GM23338 (cell line): ENCODE data around the gene TPX2. TPM values are rescaled to one million over a fixed set of nuclear protein-coding genes. Genes with fewer than 3 reads are reported as not detected.

Experiments used
- ATAC-seq: fragments of 200-7000 bp; cut with Tn5 transposase; 3 replicates; pipeline ENCODE4 v1.9.1; 2020
- DNase-seq: peaks from one replicate; pipeline ENCODE4 v3.0.0-alpha.2; 2015; ENCODE audit warnings: low spot score
- H2AFZ ChIP-seq: fragments of 200-600 bp; sonication (generic); 2 replicates; pipeline ENCODE4 v1.8.0; 2016; ENCODE audit warnings: antibody characterized with exemption, mild to moderate bottlenecking, moderate library complexity
- H3F3A ChIP-seq: fragments of 200-600 bp; sonication (generic); replicated peaks from 2 replicates; pipeline ENCODE4 v1.8.0; 2017; ENCODE audit warnings: antibody characterized with exemption, mixed run types, low read depth
- H3K27ac ChIP-seq: fragments of 200-600 bp; sonication (generic); 2 replicates; pipeline ENCODE4 v1.6.1; 2016; ENCODE audit warnings: low read depth
- H3K27me3 ChIP-seq: fragments of 200-600 bp; sonication (generic); 2 replicates; pipeline ENCODE4 v1.8.0; 2016; ENCODE audit warnings: mild to moderate bottlenecking, mixed run types, moderate library complexity; ENCODE audit not compliant: insufficient read depth
- H3K36me3 ChIP-seq: fragments of 200-600 bp; sonication (generic); 2 replicates; pipeline ENCODE4 v1.8.0; 2016; ENCODE audit warnings: mild to moderate bottlenecking; ENCODE audit not compliant: insufficient read depth
- H3K4me1 ChIP-seq: fragments of 200-600 bp; sonication (generic); 2 replicates; pipeline ENCODE4 v1.8.0; 2016; ENCODE audit warnings: mild to moderate bottlenecking, moderate library complexity; ENCODE audit not compliant: insufficient read depth
- H3K4me2 ChIP-seq: fragments of 200-600 bp; sonication (generic); 2 replicates; pipeline ENCODE4 v1.7.1; 2017; ENCODE audit warnings: mixed run types
- H3K4me3 ChIP-seq: fragments of 200-600 bp; sonication (generic); 2 replicates; pipeline ENCODE4 v1.6.1; 2016; ENCODE audit warnings: mixed run types
- H3K79me2 ChIP-seq: fragments of 200-600 bp; sonication (generic); replicated peaks from 2 replicates; pipeline ENCODE4 v1.8.0; 2017; ENCODE audit warnings: mild to moderate bottlenecking; ENCODE audit not compliant: insufficient read depth
- H3K9me2 ChIP-seq: fragments of 200-600 bp; sonication (generic); 2 replicates; pipeline ENCODE4 v1.8.0; 2017; ENCODE audit not compliant: insufficient read depth
- H4K20me1 ChIP-seq: fragments of 200-600 bp; sonication (generic); replicated peaks from 2 replicates; pipeline ENCODE4 v1.8.0; 2017; ENCODE audit warnings: mild to moderate bottlenecking; ENCODE audit not compliant: insufficient read depth
- H3K27ac Mint-ChIP-seq: 2 replicates; pipeline ENCODE4 v1.8.0; 2020; ENCODE audit warnings: inconsistent platforms, mild to moderate bottlenecking, moderate library complexity, mixed read lengths
- H3K27me3 Mint-ChIP-seq: 3 replicates; pipeline ENCODE4 v1.8.0; 2022; ENCODE audit warnings: low read depth, mild to moderate bottlenecking, moderate library complexity, mixed read lengths, inconsistent platforms; ENCODE audit not compliant: insufficient read depth, poor library complexity
- H3K36me3 Mint-ChIP-seq: 3 replicates; pipeline ENCODE4 v1.8.0; 2021; ENCODE audit warnings: low read depth, mild to moderate bottlenecking, inconsistent platforms, moderate library complexity, mixed read lengths
- H3K4me1 Mint-ChIP-seq: 3 replicates; pipeline ENCODE4 v1.8.0; 2020; ENCODE audit warnings: mild to moderate bottlenecking, inconsistent platforms, mixed read lengths
- H3K4me3 Mint-ChIP-seq: 3 replicates; pipeline ENCODE4 v1.8.0; 2021; ENCODE audit warnings: moderate library complexity, mild to moderate bottlenecking, inconsistent platforms, mixed read lengths
- H3K9me3 Mint-ChIP-seq: 3 replicates; pipeline ENCODE4 v1.8.0; 2020; ENCODE audit warnings: moderate library complexity, mild to moderate bottlenecking, inconsistent platforms, mixed read lengths
- CREB1 ChIP-seq: fragments of 250-450 bp; sonication (Bioruptor Pico); IDR thresholded peaks from 2 replicates; pipeline ENCODE4 v1.5.0; 2020; ENCODE audit warnings: low read depth, mild to moderate bottlenecking, moderate library complexity
- ETS1 ChIP-seq: IDR thresholded peaks from 2 replicates; pipeline ENCODE4 v1.6.1; 2016; ENCODE audit warnings: antibody characterized with exemption
- EZH2 ChIP-seq: fragments of 200-600 bp; sonication (generic); IDR thresholded peaks from one replicate; pipeline ENCODE4 v1.8.0; 2017; ENCODE audit warnings: antibody characterized with exemption, mild to moderate bottlenecking, low read depth; ENCODE audit not compliant: unreplicated experiment
- EZH2phosphoT487 ChIP-seq: fragments of 200-600 bp; sonication (generic); IDR thresholded peaks from one replicate; pipeline ENCODE4 v1.8.1; 2018; ENCODE audit warnings: antibody characterized with exemption; ENCODE audit not compliant: unreplicated experiment
- JUNB ChIP-seq: IDR thresholded peaks from one replicate; pipeline ENCODE4 v1.6.1; 2016; ENCODE audit warnings: antibody characterized with exemption; ENCODE audit not compliant: unreplicated experiment
- STAT1 ChIP-seq: IDR thresholded peaks from one replicate; pipeline ENCODE4 v1.6.1; 2016; ENCODE audit warnings: antibody characterized with exemption; ENCODE audit not compliant: unreplicated experiment
- ZNF114 ChIP-seq: fragments of 250-450 bp; sonication (Bioruptor Pico); IDR thresholded peaks from 2 replicates; pipeline ENCODE4 v1.5.0; 2020; ENCODE audit warnings: mild to moderate bottlenecking, moderate library complexity
- ZNF331 ChIP-seq: fragments of 250-450 bp; sonication (Bioruptor Pico); IDR thresholded peaks from 2 replicates; pipeline ENCODE4 v1.5.0; 2020; ENCODE audit warnings: low read depth, mild to moderate bottlenecking, moderate library complexity
- ZNF462 ChIP-seq: fragments of 250-450 bp; sonication (Bioruptor Pico); IDR thresholded peaks from 2 replicates; pipeline ENCODE4 v1.5.0; 2020; ENCODE audit warnings: mild to moderate bottlenecking, moderate library complexity
- polyA plus RNA-seq: library from polyadenylated mRNA; unstranded; fragments of >200 nt; fragmentation: Nextera tagmentation; extraction: Ambion mirVana; gene quantifications from 2 replicates; pipeline ENCODE4 v1.2.1, GENCODE V29; 2016
- total RNA-seq: library from RNA; depleted of rRNA; stranded (reverse); fragments of >200 nt; shearing (Covaris generic); gene quantifications from 2 replicates; pipeline ENCODE4 v1.2.3, GENCODE V29; 2014

TPX2 gene
- total and polyA plus RNA-seq, 2 experiments from 2014 or later, result 101 to 159 TPM

GRCh38 chr20:31715766-31716165, 23.3 kb upstream of the TPX2 start:
- Histone ChIP-seq H3K4me3 (no peak overlapping the region), H2AFZ (no peak overlapping the region), H3K9me2 (no peaks in the 10 kb centered on the region), H3K4me1 (peaks cover 85% of the 10 kb centered on the region), H3K27ac (no peak overlapping the region), H3F3A (peaks cover 7% of the 10 kb centered on the region; the same call in 1 of the 2 replicates), H4K20me1 (0 out of 2 replicates have a peak, but pooled peaks cover 3% of the 10 kb centered on the region), H3K36me3 (peaks cover 12% of the 10 kb centered on the region; the same call in 1 of the 2 replicates), H3K79me2 (peaks cover 93% of the 10 kb centered on the region), H3K27me3 (no peaks in the 10 kb centered on the region), H3K4me2 (no peak overlapping the region; the same call in 1 of the 2 replicates)
- peaks cover 78% of the 10 kb centered on the region for H3K4me1 Mint-ChIP-seq
- H3K27ac Mint-ChIP-seq, result no peak overlapping the region
- no peak overlapping the region for H3K4me3 Mint-ChIP-seq
- no peak for DNase-seq
- no peaks in the 10 kb centered on the region for H3K9me3 Mint-ChIP-seq
- ATAC-seq, result no peak
- peaks cover 62% of the 10 kb centered on the region for H3K36me3 Mint-ChIP-seq
- no peaks in the 10 kb centered on the region for H3K27me3 Mint-ChIP-seq
- TF ChIP-seq EZH2phosphoT487 (no peak), CREB1 (CRISPR knock-in tag) (no peak), ZNF331 (no peak), ZNF462 (CRISPR knock-in tag) (no peak)

- Mint-ChIP-seq H3K4me1 (peaks cover 79% of the 10 kb centered on the region), H3K9me3 (no peaks in the 10 kb centered on the region), H3K27ac (peak overlapping the region; percentile 24), H3K27me3 (peaks cover 2% of the 10 kb centered on the region), H3K36me3 (peaks cover 67% of the 10 kb centered on the region), H3K4me3 (no peak overlapping the region)
- peaks cover 7% of the 10 kb centered on the region; the same call in 1 of the 2 replicates for H3F3A ChIP-seq
- H3K79me2 ChIP-seq, result peaks cover 93% of the 10 kb centered on the region
- ATAC-seq (no peak), DNase-seq (no peak)
- peak overlapping the region; percentile 30 for H3K4me2 ChIP-seq
- H3K27me3 ChIP-seq, result no peaks in the 10 kb centered on the region
- H4K20me1 ChIP-seq, result 0 out of 2 replicates have a peak, but pooled peaks cover 3% of the 10 kb centered on the region
- no peak overlapping the region for H3K4me3 ChIP-seq
- no peaks in the 10 kb centered on the region for H3K9me2 ChIP-seq
- no peak overlapping the region for H2AFZ ChIP-seq
- H3K27ac ChIP-seq, result peak overlapping the region; percentile 45
- TF ChIP-seq ZNF331 (no peak), CREB1 (CRISPR knock-in tag) (no peak), ZNF114 (CRISPR knock-in tag) (no peak), ETS1 (no peak), STAT1 (no peak), EZH2 (no peak), EZH2phosphoT487 (no peak), JUNB (no peak)
- H3K4me1 ChIP-seq, result peaks cover 85% of the 10 kb centered on the region
- H3K36me3 ChIP-seq, result peaks cover 12% of the 10 kb centered on the region; the same call in 1 of the 2 replicates
Observed at GRCh38 chr20:31716351-31716750, 22.7 kb upstream of the TPX2 start.
